SW480 (cell line): Measurements from ENCODE around the gene POSTN.
"Not testable (repeated sequence)": the region's sequence is repeated elsewhere in the genome, so short reads cannot be mapped to it uniquely, and the experiment has no call there.

Experiments
- DNase-seq: peaks from one replicate; pipeline ENCODE4 v3.0.0-alpha.2; 2016; ENCODE audit warnings: low spot score

Gene POSTN

GRCh38 chr13:37597477-37598025 lies 1.0 kb downstream of the POSTN start:
- no peak for DNase-seq

DNA sequence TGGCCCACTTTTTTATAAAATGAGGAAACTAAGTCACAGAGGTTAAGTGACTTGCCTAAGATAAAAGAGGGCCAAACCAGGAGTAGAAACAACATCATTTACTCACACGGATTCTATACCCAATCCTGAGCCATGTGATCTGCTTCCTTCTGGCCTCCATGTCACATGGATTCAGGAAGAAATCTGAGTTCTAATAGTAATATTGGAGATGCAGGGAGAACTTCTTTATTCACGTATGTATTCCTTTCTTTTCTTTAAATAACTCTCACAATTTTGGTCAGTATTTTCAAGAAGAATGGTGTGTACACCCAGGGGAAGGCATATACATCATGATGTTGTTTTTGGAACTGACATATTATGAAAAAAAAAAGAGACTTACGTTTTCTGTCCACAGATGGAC lies 1.8 kb downstream of the POSTN start:
- no peak for DNase-seq

DNA sequence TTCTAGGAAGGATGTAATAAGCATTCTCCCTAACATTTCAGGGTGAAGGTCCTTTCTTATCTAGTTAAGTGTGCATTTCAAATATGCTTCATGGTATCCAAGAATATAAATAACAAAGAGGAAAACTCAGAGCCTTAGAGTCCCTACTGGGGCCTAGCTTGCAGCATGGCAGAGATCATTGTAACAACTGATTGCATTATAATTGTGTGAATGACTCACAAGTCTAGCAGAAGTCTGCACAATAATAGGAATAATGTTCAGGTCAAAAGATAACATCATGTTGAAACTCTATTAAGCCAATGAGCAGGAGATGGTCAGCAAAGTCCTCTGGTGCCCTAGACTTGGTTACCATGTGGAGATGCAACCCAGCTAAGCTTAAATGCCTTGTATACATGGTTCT lies 3.4 kb downstream of the POSTN start:
- DNase-seq: no peak

DNA sequence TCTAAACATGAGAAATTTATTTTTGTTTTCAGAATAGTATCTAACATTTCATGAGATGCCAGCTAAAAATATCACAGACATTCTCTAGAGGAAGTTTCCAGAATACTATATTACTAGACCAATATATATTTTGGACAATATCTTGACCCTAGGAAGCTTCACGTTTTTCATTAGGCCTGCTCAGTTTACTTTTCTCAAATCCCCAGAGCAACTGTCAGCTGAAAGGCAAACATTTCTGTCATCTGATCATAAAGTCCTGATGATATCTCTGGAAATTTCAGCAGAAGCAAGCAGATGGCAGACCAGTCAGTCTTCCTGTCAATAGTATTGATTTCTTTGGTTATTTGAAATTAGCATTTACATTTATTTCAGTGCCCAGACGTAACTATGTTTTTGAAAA lies 4.0 kb downstream of the POSTN start:
- DNase-seq: no peak

DNA sequence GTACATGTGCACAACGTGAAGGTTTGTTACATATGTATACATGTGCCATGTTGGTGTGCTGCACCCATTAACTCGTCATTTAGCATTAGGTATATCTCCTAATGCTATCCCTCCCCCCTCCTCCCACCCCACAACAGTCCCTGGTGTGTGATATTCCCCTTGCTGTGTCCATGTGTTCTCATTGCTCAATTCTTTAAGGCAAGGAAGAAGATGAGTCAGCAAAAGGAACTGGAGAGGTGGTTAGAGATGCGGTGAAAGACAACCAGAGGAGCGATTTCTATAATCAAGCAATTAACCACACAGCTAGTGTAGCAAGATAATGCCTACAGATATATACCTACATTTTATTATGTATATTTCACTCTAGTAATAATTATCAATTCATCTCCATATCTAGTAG lies 9.2 kb downstream of the POSTN start:
- DNase-seq: not testable (repeated sequence)

DNA sequence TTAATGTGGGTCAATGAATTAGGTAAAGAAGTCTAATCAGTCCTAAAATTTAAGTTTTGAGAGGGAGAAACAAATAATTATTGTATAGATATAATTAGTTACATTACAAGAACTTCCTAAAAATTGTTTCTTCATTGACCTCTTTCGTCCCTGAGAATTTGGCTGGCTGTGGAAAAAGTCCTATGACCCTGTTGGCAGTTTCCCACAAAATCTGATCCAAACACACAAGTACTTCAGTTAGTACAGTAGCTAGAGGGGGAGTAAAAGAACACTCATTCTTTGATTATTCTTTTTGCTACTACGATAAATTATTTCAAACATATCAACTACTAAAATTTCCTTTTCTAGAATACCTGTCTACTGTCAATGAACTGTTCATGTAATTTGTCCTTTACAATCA lies 11.3 kb downstream of the POSTN start:
- DNase-seq: no peak

DNA sequence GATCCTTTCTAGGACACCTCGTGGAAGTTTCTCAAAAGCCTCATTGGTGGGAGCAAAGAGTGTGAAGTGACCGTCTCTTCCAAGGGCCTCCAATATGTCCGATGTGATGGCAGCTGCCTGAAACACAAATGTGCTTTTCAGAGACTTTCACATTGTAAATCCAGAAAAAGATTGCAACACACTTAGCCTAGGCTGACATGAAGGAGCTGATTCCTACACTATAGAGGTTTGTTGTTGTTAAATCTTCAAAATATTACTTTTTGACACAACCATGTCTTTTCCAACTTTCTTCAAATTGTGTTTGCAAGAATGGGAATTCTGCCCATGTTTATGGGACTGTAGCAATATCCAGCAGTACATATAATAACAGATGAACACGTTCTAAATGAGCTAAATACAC lies 12.4 kb downstream of the POSTN start:
- DNase-seq: no peak

GRCh38 chr13:37585541-37585940 lies 13.0 kb downstream of the POSTN start:
- no peak for DNase-seq

GRCh38 chr13:37576601-37577000 lies 22.0 kb downstream of the POSTN start:
- no peak for DNase-seq

GRCh38 chr13:37565425-37565824 lies 33.1 kb downstream of the POSTN start:
- DNase-seq: no peak

DNA sequence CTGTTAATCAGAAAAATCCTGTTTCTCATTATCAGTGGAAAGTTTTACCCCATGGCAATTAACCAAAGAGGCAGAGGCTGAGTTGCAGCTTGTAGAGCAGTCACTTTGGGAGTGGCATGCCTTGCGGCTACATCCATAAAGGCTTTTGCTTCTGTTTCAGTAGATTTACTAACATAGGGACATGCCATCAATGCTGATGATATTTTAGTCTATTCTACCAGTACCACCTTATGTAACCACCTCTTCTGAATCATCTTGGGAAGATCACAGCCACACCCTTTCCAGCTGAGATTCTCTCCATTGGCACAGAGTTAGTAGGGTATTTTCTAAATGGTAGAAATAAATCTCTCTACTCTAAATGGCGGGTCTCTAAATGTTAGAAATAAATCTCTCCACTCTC lies 37.5 kb downstream of the POSTN start:
- no peak for DNase-seq

- DNase-seq: no peak
Observed at GRCh38 chr13:37560526-37560925, 38.0 kb downstream of the POSTN start.

DNA sequence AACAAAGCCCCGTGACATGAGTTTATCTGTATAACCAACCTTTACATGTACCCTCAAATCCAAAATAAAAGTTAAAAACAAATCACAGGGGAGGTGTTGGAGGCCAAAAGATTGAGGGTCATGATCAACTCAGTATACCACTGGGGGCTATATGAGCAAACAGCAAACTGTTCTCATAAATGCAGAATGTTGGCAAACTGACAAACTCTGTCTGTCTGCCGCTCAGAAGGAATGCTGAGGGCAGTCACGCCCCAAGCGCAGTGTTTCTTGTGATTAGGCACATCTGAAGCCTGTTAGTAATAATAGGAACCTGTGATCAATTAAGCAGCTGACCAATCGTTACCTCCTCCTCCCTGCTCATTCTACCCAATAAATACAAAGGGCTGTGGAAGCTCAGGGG lies 39.8 kb downstream of the POSTN start:
- not testable (repeated sequence) for DNase-seq

DNA sequence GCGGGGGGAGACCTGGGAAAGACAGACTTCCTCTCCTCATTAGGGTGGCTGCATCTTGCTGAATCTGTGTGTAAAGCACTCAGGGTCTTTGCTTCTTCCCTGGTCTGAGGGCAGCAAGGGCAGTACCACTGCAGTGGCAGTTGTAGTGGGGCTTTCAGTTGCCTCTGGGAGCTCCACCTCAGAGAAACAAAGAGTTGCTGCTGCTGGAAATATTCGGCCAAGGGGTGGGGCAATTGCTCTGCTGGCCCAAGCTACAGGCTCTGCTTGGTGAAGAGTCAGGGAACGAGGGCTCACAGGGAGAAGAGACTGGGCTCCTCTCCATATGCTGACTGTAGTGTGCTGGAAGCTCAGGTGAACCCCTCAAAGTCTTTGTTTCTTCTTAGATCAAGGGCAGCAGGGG lies 52.5 kb downstream of the POSTN start:
- DNase-seq: no peak

GRCh38 chr13:37544995-37545394 lies 53.6 kb downstream of the POSTN start:
- DNase-seq: no peak

GRCh38 chr13:37539976-37540605 lies 58.5 kb downstream of the POSTN start:
- no peak for DNase-seq

DNA sequence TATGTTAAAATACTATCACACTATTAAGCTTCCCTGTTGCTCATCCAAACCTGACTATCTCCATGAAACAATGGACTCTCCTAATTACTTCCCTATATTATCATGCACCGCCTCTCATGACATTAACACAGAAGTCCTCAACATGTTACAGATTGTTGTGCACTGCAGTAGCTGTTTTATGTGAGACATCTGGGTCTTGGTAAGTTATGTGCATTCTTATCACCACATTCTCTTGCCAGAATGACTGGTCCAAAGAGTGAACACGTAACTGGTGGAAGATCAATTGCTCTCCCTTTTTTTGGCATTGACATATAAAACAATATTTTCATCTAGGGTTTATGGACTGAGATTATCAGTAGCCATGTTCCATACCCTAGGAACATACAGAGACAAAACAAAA lies 59.4 kb downstream of the POSTN start:
- no peak for DNase-seq

- no peak for DNase-seq
Observed at GRCh38 chr13:37535501-37535900, 63.1 kb downstream of the POSTN start.

DNA sequence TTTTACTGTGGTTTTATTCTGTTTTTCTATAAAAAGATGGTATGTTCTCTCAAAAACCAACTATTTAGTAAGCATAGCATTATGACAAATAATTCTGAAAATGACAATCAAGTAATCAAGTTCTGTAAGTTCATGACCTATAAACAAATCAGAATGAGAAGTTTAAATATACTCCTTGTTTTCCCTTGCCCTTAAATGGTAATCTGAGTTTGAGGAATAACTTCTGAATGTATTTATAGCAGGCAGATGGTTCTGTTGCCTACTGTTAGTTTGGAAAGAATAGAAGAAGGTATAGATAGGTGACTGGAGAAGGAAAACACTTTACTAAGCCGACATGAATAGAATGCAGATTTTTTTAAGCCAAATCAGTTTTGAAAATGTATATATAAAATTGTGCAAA lies 63.9 kb downstream of the POSTN start:
- DNase-seq: no peak

DNA sequence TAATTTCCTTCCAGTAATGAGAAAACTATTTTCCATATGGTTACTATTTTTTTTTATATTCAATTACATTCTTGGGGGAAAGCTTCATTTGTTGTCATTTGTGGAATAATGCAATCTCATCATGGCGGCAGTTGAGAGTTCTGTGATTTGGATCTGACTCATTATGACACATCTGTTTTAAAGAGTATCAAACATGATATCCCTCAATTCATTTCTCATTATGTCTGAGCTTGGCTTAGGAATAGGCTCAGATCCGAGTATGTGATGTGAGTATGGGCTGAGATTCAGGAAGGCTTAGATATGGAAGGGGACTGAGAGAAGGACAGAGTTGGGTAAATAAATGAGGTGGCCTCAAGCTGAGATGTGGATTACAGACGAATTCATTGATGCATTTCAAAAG lies 64.4 kb downstream of the POSTN start:
- no peak for DNase-seq

- DNase-seq: no peak
Observed at GRCh38 chr13:37531049-37531448, 67.5 kb downstream of the POSTN start.

DNA sequence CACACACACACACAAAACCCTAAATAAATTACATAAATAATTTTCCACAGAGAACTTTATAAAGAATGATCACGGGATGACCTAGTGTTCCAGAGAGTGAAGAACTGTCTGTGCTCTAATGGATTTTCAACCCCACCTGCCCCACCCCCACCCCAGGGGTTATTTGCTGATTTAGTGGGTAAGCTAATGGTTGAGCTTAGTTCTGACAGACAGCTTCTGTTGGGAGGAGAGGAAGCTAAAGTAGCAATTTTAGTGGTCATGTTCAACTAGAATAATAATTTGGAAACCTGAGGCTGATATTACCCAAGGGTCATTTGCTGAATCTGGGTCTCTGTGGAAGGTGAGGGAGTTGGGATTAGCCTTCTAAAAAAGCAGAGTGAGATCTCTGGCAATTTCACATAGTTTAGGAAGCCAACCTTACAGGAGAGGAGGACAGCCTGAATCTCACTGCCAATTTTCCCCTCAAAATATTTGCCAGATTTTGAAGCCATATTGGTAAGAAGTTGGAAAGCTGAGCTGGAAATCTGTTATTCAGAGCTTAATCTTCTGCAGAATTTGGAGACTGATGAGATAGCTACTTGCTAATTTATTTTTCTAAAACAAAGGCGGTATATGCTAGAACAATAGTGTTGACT lies 68.7 kb downstream of the POSTN start:
- DNase-seq: no peak

DNA sequence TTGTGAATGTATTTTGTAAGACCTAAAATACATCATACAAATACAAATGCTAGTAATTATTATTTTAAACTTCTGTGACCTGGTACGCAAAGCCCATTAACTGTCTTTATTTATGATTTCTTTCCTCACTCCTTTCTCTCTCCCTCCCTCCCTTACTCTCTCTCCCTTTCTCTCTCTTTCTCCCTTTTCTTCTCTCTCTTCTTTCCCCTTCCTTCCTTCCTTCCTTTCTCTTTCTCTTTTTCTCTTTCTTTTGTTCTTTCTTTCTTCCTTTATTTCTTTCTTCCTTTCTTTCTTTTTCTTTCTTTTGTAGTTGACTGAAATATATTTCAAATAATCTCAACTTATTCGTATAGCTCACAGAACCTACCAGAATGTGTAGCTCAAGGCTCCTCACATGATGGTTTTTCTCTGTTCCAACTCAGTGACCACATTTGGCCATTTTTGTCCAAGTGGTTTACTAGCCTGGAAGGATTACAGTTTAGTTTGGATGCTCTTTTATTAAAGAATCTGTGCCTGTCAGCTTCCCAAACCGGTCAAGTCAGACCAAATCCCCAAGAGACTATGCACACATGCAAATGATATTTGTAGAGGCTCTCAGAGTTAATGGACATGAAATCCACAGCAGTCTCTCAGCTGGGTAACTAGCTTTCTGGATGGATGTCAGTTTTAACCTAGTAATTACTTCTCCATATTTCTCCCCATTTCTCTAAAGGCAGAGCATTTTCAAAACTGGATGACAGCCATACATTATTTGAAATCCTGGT lies 71.7 kb downstream of the POSTN start:
- no peak for DNase-seq
